Stimulated activated CD4-positive, alpha-beta T cell treated with anti-CD3 and anti-CD28 coated beads, Interleukin-1b, Interleukin-23, amount 100 ng/mL, for 24 hours (primary cell): ENCODE data around the gene RIPOR2.
"Not testable (repeated sequence)": the region's sequence is repeated elsewhere in the genome, so short reads cannot be mapped to it uniquely, and the experiment has no call there.

Source experiments
- DNase-seq, 4 experiments: peaks; one replicate each; pipeline ENCODE4 v3.0.0-alpha.2; 2020; ENCODE audit warnings: low read depth in 4 of 4, low spot score in 1 of 4

RIPOR2 gene

GRCh38 chr6:24764833-24765828 is 170.6 kb downstream of the RIPOR2 start:
- DNase-seq: not testable (repeated sequence)

DNA sequence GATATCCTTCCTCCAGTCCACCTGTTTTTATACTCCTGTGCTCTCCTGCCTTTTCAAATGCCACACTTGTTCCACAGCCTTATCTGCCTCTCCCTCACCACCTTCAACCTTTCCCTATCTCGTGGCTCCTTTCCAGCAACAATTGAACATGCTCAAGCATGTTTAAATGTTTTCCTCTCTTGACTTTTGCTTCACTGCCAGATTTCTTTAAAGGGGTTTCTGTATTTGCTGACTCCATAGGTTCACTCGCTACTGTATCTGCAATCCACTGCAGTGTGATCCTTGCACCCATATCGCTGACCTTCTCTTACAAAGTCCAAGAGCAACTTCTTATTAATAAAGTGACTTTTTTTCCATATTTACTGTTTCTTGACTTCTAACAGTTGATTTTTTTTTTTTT is 172.2 kb downstream of the RIPOR2 start:
- no peak for DNase-seq

DNA sequence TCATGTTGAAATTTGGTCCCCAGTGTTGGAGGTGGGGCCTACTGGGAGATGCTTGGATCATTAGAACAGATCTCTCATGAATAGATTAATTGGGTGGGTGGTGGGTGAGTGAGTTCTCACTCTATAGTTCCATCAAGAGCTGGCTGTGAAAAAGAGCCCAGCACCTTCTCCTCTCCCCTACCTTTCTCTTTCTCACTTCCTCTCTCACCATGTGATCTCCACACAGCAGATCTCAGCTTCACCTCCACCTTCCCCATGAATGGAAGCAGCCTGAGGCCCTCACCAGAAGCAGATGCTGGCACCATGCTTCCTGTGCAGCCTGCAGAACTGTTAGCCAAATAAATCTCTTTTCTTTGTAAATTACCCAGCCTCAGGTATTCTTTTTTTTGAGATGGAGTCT is 173.9 kb downstream of the RIPOR2 start:
- no peak for DNase-seq

DNA sequence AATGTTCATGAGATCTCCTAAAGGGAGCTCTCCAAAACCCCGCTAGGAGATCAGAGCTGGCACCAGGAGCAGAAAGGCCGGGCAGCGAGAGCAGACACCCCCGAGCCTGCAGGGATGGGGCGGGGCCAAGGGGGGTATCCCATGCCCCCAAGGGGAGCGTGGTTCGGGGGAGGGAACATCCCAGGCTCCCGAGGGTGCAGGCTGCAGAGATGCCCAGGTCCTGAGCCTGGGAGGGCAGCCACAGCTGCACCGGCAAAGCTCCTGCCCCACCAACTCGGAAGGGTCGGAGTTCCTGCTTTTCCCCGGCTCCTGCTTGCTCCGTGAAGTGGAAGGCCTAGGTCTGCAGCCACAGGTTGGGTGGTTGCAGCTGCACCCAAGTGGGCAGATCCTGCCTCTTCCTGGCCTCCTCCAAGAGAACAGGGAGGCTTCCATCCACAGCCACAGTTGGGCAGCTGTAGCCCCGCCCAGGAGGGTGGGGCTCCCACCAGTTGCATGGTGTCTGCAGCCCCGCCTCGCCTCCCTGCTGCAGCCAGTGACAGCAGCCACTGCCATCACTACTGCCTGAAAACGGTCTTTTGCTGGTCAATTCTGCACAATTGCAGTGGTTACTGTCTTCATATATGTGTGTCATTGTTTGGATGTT is 174.4 kb downstream of the RIPOR2 start:
- DNase-seq: no peak

DNA sequence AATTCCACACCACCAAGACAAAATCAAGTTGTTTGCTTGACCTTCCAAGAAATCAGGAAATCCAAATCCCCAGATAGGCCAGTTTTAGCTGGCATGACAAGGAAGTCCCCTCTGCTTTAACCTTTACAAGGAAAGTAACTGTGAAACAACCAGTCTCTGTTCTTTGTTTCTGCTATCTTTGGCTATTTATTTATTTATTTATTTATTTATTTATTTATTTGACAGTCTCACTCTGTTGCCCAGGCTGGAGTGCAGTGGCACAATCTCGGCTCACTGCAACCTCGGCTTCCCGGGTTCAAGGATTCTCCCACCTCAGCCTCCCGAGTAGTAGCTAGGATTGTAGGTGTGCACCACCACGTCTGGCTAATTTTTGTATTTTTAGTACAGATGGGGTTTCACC is 175.6 kb downstream of the RIPOR2 start:
- DNase-seq: no peak

- no peak for DNase-seq
Observed at GRCh38 chr6:24759718-24760117, 176.0 kb downstream of the RIPOR2 start.

- no peak for DNase-seq
Observed at GRCh38 chr6:24757611-24758010, 178.1 kb downstream of the RIPOR2 start.

DNA sequence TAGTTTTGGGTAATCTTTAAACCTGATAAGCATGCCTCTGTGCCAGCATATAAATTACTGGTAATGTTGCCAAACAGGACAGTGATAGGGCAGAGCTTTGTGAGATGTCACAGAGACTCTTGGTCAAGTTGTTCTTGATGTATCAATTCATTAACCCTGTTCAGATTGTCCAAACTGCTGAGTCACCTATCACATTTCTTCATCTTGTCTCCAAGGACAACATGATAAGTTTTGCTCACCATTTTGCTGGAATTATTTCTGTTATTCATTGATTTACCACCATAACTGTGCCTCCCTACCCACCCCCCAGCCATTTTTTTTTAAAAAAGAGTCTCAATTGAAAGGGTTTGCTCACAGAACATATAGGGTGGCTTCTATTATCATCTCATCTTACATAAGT is 180.5 kb downstream of the RIPOR2 start:
- DNase-seq: no peak

DNA sequence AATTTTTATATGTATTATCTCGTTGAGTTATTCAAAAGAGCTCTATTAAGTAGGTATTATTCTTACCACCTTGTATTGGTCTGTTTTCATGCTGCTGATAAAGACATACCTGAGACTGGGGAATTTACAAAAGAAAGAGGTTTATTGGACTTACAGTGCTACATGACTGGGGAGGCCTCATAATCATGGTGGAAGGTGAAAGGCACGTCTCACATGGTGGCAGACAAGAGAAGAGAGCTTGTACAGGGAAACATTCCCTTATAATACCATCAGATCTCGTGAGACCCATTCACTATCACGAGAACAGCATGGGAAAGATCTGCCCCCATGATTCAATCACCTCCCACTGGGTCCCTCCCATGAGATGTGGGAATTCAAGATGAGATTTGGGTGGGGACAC is 181.4 kb downstream of the RIPOR2 start:
- not testable (repeated sequence) for DNase-seq
